Mucosa of gallbladder (tissue), 1 donor: ENCODE data around the gene THBS2. TPM values are rescaled to one million over a fixed set of nuclear protein-coding genes. Genes with fewer than 3 reads are reported as not detected.
"Not testable (repeated sequence)": the region's sequence is repeated elsewhere in the genome, so short reads cannot be mapped to it uniquely, and the experiment has no call there.

Experiments used
- DNase-seq: peaks from one replicate; pipeline ENCODE4 v3.0.0-alpha.2; 2020; ENCODE audit warnings: low spot score
- total RNA-seq: library from RNA; stranded (reverse); gene quantifications from one replicate; pipeline ENCODE4 v1.2.1, GENCODE V29; 2021
- donor health status: DM: no; HTN: no; CAD: no.

Gene THBS2
- total RNA-seq, 1 donor from 2014 or later, result 21.9 TPM

- no peak for DNase-seq
Observed at GRCh38 chr6:169271877-169272216, 18.2 kb upstream of the THBS2 start.

DNA sequence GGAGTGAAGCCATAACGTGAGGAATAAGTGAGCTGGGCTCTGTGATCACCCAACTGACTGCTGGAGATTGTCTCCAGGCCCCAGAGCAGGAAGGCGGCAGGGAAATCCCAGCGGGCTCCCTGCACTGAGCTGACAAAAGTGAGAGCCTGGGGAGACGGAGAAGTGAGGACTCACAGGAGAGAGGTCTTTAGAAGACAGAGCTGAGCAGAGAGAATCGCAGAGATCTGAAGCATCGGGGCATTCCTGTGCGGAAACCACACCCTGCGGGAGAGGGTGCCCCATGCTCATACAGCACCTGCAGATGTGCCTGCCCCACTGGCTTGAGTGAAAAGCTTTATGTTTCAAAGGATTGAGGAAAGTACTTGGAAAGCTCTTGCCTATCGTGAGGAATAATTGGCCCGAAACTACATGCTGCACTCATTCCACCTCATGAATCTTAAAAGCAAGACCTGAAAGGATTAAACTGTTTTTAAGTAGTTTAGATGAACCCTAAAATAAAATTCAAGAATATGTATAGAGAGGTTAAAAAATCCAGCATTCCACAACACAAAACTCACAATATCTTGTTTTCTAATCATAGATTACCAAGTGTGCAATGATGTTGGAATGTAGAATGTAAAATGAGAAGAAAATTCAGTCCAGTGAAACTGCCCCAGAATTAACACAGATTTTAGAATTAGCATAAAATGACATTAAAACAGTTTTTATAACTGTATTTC, 17.7 kb upstream of the THBS2 start:
- DNase-seq, result no peak

GRCh38 chr6:169270077-169270380, 16.4 kb upstream of the THBS2 start:
- not testable (repeated sequence) for DNase-seq

DNA sequence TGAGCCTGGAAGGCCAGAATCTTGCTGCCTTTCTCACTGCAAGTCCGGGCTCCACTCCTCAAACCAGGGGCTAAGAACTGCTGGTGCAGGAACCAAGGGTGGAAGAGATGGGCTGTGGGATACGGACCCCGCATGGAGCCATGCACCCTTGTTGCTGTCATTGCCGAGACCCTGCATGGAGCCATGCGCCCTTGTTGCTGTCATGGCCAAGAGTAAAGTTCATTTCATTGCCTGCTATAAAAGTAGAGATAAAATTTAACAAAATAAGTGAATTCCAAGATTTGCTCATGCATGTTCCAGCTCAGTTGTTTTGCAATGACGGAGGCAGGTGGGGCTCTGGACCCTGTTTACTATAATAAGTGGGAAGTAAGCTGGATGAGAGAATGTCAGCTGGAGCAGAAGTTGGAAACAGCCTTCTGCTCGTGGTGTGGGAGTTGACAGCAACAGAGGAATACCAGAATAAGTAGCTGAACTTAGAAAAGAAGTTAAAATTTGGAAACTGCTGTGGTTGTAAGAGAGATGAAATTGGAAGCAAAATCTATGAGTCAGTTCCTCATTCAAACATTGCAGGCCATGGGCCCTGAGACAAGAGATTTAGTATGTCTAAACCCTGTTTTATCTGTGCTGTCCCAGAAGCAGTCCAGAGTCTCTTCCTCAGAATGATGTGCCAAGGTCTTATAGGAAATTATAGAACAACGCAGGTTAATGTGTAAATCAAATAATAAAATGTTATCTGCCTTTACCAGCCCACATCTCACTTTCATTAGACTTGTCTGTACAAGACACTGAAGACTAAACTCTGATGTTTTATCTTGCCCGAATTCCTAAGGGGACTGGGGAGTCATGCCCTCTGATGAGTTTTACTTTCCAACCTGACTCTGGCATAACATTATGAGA, 15.8 kb upstream of the THBS2 start:
- DNase-seq, result peak; percentile 56

GRCh38 chr6:169268276-169268675, 14.6 kb upstream of the THBS2 start:
- no peak for DNase-seq

DNA sequence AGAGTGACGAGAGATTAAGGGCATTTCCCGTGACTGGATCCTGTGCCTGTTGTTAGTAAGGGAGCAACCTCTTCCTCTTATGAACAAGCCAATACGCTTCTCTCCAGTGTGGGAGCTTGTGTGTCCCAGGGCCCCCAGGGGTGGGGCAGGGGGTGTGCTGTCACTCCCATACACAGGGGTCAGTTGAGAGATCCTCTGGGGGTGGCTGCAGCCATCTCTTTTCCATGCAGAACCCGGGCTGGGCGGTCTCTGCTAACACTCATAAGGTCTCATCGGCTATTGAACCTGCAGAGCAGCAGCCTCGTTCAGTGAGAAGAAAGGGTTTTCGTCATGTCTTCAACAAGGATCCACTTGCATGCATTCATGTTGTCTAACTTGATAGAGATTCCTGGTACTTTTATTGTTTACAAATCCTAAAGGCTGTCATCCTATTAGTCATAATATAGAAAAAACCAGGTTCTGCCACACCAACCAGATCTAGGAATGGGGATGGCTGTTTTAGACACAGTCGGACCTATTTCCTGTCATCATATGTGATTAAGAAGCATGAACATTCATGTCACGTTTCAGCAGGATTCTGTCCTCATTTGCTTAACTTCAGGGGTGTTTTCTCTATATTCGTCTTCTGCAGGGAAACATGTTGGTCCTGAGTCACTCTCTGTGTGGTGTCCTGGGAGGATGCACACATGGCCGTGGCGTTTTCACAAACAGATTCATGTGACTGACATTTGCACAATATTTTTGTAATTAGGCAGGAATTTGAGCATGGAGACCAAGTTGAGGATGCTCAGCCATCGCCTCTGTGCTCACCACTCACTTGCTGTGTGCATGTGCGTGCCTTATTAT, 13.3 kb upstream of the THBS2 start:
- no peak for DNase-seq

GRCh38 chr6:169266261-169266660, 12.6 kb upstream of the THBS2 start:
- DNase-seq, result no peak

GRCh38 chr6:169265486-169266131, 12.0 kb upstream of the THBS2 start:
- no peak for DNase-seq

GRCh38 chr6:169263836-169264608, 10.4 kb upstream of the THBS2 start:
- no peak for DNase-seq

- DNase-seq, result no peak
Observed at GRCh38 chr6:169263374-169263773, 9.7 kb upstream of the THBS2 start.

DNA sequence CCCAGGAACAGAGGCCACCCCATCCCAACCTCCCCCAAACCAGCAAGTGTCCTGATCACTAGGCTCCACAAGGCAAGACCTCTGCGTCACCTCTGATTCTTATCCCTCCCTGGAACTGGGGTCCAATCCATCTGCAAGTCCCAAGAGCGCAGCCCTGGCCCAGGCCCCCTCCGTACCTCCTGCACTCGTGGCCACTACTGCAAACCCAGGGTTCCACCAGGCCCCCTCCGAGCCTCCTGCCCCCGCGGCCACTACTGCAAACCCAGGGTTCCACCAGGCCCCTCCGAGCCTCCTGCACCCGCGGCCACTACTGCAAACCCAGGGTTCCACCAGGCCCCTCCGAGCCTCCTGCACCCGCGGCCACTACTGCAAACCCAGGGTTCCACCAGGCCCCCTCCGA, 9.0 kb upstream of the THBS2 start:
- not testable (repeated sequence) for DNase-seq

DNA sequence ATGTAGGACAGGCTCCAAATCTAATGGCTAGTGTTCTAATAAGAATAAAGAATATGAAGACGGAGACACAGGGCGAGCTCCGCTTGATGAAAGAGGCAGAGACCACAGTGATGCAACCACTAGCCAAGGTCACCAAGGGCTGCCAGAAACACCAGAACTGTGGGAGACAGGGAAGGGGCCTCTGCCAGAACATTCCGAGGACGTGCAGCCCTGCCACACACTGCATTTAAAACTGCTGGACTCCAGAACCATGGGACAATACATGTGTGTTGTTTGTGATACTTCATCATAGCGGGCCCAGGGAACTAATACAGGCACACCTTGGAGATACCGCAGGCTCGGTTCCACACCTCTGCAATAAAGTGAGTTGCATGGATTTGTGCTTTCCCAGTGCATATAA, 2.9 kb upstream of the THBS2 start:
- no peak for DNase-seq

GRCh38 chr6:169256061-169256460, 2.4 kb upstream of the THBS2 start:
- no peak for DNase-seq

- DNase-seq, result no peak
Observed at GRCh38 chr6:169255643-169256042, 2.0 kb upstream of the THBS2 start.

DNA sequence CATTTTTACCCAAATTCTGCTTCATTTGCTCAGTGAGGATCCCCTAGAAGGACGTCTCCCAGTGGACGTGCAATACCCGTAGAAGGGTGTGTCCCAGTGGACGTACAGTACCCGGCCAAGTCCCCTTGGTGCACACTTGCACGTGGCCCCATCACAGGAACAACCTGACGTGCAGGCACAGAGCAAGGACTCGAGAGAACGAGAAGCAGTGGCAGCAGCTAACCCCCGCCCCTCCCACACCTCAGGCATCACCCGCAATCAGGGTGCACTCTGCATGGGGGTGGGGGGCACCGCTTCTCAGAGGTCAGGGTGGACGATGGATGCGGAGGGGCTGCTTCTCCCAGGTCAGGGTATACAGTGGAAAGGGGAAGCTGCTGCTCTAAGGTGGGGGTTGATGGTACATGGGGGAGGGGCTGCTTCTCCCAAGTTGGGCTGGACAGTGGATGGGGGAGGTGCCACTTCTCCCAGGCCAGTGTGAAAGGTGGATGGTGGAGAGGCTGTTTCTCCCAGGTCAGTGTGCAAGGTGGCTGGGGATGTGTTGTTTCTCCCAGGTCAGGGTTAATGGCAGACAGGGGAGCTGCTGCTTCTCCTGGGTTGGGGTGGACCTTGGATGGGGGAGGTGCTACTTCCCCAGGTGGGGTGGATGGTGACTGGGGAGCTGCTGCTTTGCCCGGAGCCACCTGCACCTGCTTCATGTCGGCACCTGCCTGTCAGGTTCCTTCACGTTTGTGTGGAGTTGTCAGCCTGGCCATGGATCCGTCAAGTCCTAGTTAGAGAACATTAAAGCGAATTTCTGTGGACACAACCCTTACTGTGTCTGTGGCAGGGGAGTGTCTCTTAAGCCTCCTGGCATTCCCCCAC, 1.0 kb upstream of the THBS2 start:
- no peak for DNase-seq

DNA sequence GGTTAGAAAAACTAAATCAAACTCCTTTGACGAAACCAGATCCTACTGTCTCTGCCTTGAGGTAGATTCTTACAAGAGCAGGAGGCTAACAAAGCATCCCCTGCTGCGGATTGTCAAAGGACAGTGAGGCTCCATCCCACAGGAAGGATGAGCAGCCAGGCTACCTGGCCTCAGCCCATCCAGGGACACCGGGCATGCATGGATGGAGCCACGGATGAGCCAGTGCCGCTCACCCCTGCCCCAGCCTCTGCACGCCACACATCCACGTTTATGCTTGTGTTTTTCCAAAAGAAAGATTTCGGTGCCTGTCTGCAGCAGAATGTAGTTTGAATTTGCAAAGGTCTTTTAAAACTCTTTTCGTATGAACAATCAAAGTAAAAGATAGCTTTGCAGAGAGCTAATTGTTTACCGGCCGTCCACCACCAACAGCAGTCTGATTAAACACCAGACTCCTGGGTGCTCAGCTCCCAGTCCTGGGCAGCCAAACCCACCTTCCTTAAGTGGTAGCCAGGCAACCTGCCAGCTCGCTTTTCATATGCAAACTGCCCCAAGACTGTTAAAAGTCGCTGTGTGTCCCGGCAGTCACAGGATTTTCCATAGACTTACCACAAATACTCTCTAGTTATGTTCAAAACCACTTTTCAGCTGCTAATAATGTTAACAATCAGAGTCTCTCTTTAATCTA, 999 bp downstream of the THBS2 start:
- no peak for DNase-seq

- no peak for DNase-seq
Observed at GRCh38 chr6:169251822-169252504, 1.7 kb downstream of the THBS2 start.

GRCh38 chr6:169251371-169251802, 2.3 kb downstream of the THBS2 start:
- DNase-seq, result no peak

GRCh38 chr6:169250660-169251059, 3.0 kb downstream of the THBS2 start:
- no peak for DNase-seq
